ENCODE measurements around the gene CCM2.

- TF ChIP-seq CTCF (IDR thresholded peaks at IDR 0.05) = no peak
- no peak for TF ChIP-seq POLR2A (IDR thresholded peaks at IDR 0.05)
- TF ChIP-seq POLR2AphosphoS5 (IDR thresholded peaks at IDR 0.05) = no peak
Measured at GRCh38 chr7:45068236-45069023, 68.4 kb downstream of the CCM2 start.
